ENCODE data around the gene BPTF.
A peak's percentile ranks its signal among the peaks of the same experiment; 100 is the strongest.
"Not testable (repeated sequence)": the region's sequence is repeated elsewhere in the genome, so short reads cannot be mapped to it uniquely, and the experiment has no call there.

BPTF gene

GRCh38 chr17:67824735-67825626 lies at the start of gene BPTF:
Gene BPTF (plus strand): TSS chr17:67825503. CDS start chr17:67825725, 222 bp downstream.
- H3K27me3 Mint-ChIP-seq: no peaks in the 10 kb centered on the region
- H3K4me3 Mint-ChIP-seq: peak within 1 kb of the TSS; percentile 94 to 97
- H3K36me3 Mint-ChIP-seq: peaks cover 9 to 17% of the 10 kb centered on the region in 2 donors
- DNase-seq (peak; percentile 91), ATAC-seq (replicated peaks) (peak; percentile 88)
- H3K4me1 Mint-ChIP-seq: peaks cover 18 to 42% of the 10 kb centered on the region in 2 donors
- H3K27ac Mint-ChIP-seq: peak within 1 kb of the TSS; percentile 95
- no peaks in the 10 kb centered on the region for H3K9me3 Mint-ChIP-seq

- H3K4me1 Mint-ChIP-seq: peaks cover 0 to under 1% of the 10 kb centered on the region in 2 donors
- DNase-seq: no peak
- no peak overlapping the region for H3K27ac Mint-ChIP-seq
- H3K27me3 Mint-ChIP-seq: no peaks in the 10 kb centered on the region
- no peaks in the 10 kb centered on the region for H3K9me3 Mint-ChIP-seq
- no peaks in the 10 kb centered on the region for H3K36me3 Mint-ChIP-seq
- ATAC-seq (replicated peaks): peak; percentile 39 to 62
- H3K4me3 Mint-ChIP-seq: no peak overlapping the region
These were observed 46.1 kb upstream of the BPTF start for GRCh38 chr17:67779098-67779672.

GRCh38 chr17:67784364-67785121 lies 40.8 kb upstream of the BPTF start:
- Mint-ChIP-seq H3K27me3 (no peaks in the 10 kb centered on the region), H3K4me3 (no peak overlapping the region), H3K36me3 (no peaks in the 10 kb centered on the region), H3K27ac (no peak overlapping the region), H3K9me3 (peaks cover 6% of the 10 kb centered on the region in 2 donors), H3K4me1 (peaks cover 7% of the 10 kb centered on the region in 2 donors)
- no peak for DNase-seq
- ATAC-seq (replicated peaks): no peak

GRCh38 chr17:67785122-67785477 lies 40.2 kb upstream of the BPTF start:
- DNase-seq: no peak
- no peak for ATAC-seq (replicated peaks)
- H3K9me3 Mint-ChIP-seq: peaks cover 6% of the 10 kb centered on the region in 2 donors
- no peak overlapping the region for H3K27ac Mint-ChIP-seq
- H3K36me3 Mint-ChIP-seq: no peaks in the 10 kb centered on the region
- H3K27me3 Mint-ChIP-seq: no peaks in the 10 kb centered on the region
- H3K4me3 Mint-ChIP-seq: no peak overlapping the region
- peaks cover 7% of the 10 kb centered on the region in 2 donors for H3K4me1 Mint-ChIP-seq

- ATAC-seq (replicated peaks) (no peak), DNase-seq (no peak)
- Mint-ChIP-seq H3K4me1 (peaks cover 7% of the 10 kb centered on the region in 2 donors), H3K27me3 (no peaks in the 10 kb centered on the region), H3K9me3 (peaks cover 6% of the 10 kb centered on the region in 2 donors), H3K27ac (no peak overlapping the region), H3K4me3 (no peak overlapping the region), H3K36me3 (no peaks in the 10 kb centered on the region)
These were observed 39.8 kb upstream of the BPTF start for GRCh38 chr17:67785504-67785903.

- Mint-ChIP-seq H3K4me3 (peak overlapping the region; percentile 14 to 17), H3K9me3 (no peaks in the 10 kb centered on the region), H3K4me1 (peaks cover 7 to 17% of the 10 kb centered on the region in 2 donors), H3K36me3 (no peaks in the 10 kb centered on the region), H3K27ac (peak overlapping the region; percentile 90), H3K27me3 (no peaks in the 10 kb centered on the region)
- DNase-seq (peak; percentile 74), ATAC-seq (replicated peaks) (peak; percentile 93 to 97)
These were observed 24.8 kb upstream of the BPTF start for GRCh38 chr17:67800495-67800928.

- no peaks in the 10 kb centered on the region for H3K27me3 Mint-ChIP-seq
- H3K36me3 Mint-ChIP-seq: no peaks in the 10 kb centered on the region
- H3K4me1 Mint-ChIP-seq: peaks cover 7 to 17% of the 10 kb centered on the region in 2 donors
- H3K27ac Mint-ChIP-seq: peak overlapping the region; percentile 42
- H3K9me3 Mint-ChIP-seq: no peaks in the 10 kb centered on the region
- ATAC-seq (replicated peaks) (no peak), DNase-seq (no peak)
- no peak overlapping the region for H3K4me3 Mint-ChIP-seq
These were observed 23.6 kb upstream of the BPTF start for GRCh38 chr17:67801626-67802175.

- ATAC-seq (replicated peaks): no peak
- no peak overlapping the region for H3K27ac Mint-ChIP-seq
- peaks cover 24 to 38% of the 10 kb centered on the region in 2 donors for H3K4me1 Mint-ChIP-seq
These were observed 14.8 kb upstream of the BPTF start for GRCh38 chr17:67810464-67810863.

GRCh38 chr17:67812380-67812779 lies 12.9 kb upstream of the BPTF start:
- not testable (repeated sequence) for H3K27ac Mint-ChIP-seq; DNase-seq; H3K36me3 Mint-ChIP-seq; H3K4me3 Mint-ChIP-seq; H3K9me3 Mint-ChIP-seq; H3K27me3 Mint-ChIP-seq; ATAC-seq (replicated peaks)
- H3K4me1 Mint-ChIP-seq: peaks cover 32 to 51% of the 10 kb centered on the region in 2 donors

More at GRCh38 chr17:67810464-67810863, 14.8 kb upstream of the BPTF start:
- Mint-ChIP-seq H3K4me3 (no peak overlapping the region), H3K9me3 (no peaks in the 10 kb centered on the region), H3K36me3 (no peaks in the 10 kb centered on the region), H3K27me3 (no peaks in the 10 kb centered on the region)
- DNase-seq: no peak

- Mint-ChIP-seq H3K9me3 (no peaks in the 10 kb centered on the region), H3K4me1 (peaks cover 36 to 65% of the 10 kb centered on the region in 2 donors), H3K4me3 (peak overlapping the region; percentile 58 to 70), H3K27ac (peak overlapping the region; percentile 97), H3K36me3 (no peaks in the 10 kb centered on the region), H3K27me3 (no peaks in the 10 kb centered on the region)
- DNase-seq (no peak), ATAC-seq (replicated peaks) (no peak)
These were observed 11.5 kb upstream of the BPTF start for GRCh38 chr17:67813803-67814180.

GRCh38 chr17:67818110-67819002 lies 6.9 kb upstream of the BPTF start:
- peak overlapping the region; percentile 68 for H3K27ac Mint-ChIP-seq
- ATAC-seq (replicated peaks): peak; percentile 75 to 80
- peak overlapping the region; percentile 56 to 60 for H3K4me3 Mint-ChIP-seq

GRCh38 chr17:67819722-67820121 lies 5.6 kb upstream of the BPTF start:
- no peaks in the 10 kb centered on the region for H3K27me3 Mint-ChIP-seq
- no peak for ATAC-seq (replicated peaks)
- DNase-seq: no peak
- H3K9me3 Mint-ChIP-seq: no peaks in the 10 kb centered on the region
- no peak overlapping the region for H3K27ac Mint-ChIP-seq
- peaks cover 22 to 70% of the 10 kb centered on the region in 2 donors for H3K4me1 Mint-ChIP-seq
- H3K36me3 Mint-ChIP-seq: no peaks in the 10 kb centered on the region
- no peak overlapping the region for H3K4me3 Mint-ChIP-seq

More at GRCh38 chr17:67818110-67819002, 6.9 kb upstream of the BPTF start:
- Mint-ChIP-seq H3K4me1 (peaks cover 27 to 70% of the 10 kb centered on the region in 2 donors), H3K27me3 (no peaks in the 10 kb centered on the region), H3K9me3 (no peaks in the 10 kb centered on the region), H3K36me3 (no peaks in the 10 kb centered on the region)
- peak; percentile 47 for DNase-seq

- H3K9me3 Mint-ChIP-seq: no peaks in the 10 kb centered on the region
- H3K27ac Mint-ChIP-seq: no peak overlapping the region
- no peak overlapping the region for H3K4me3 Mint-ChIP-seq
- no peaks in the 10 kb centered on the region for H3K27me3 Mint-ChIP-seq
- peaks cover 3 to 8% of the 10 kb centered on the region in 2 donors for H3K36me3 Mint-ChIP-seq
- ATAC-seq (replicated peaks): no peak
- DNase-seq: no peak
- peaks cover 11 to 54% of the 10 kb centered on the region in 2 donors for H3K4me1 Mint-ChIP-seq
These were observed 3.4 kb upstream of the BPTF start for GRCh38 chr17:67821871-67822367.
